ENCODE measurements around the gene SH3GLB2. TPM values are rescaled to one million over a fixed set of nuclear protein-coding genes. Genes with fewer than 3 reads are reported as not detected.

The SH3GLB2 gene
- polyA plus RNA-seq, 2 of the 4 experiments (the other 2 are of a cell fraction): 28.3 to 42.6 TPM

DNA sequence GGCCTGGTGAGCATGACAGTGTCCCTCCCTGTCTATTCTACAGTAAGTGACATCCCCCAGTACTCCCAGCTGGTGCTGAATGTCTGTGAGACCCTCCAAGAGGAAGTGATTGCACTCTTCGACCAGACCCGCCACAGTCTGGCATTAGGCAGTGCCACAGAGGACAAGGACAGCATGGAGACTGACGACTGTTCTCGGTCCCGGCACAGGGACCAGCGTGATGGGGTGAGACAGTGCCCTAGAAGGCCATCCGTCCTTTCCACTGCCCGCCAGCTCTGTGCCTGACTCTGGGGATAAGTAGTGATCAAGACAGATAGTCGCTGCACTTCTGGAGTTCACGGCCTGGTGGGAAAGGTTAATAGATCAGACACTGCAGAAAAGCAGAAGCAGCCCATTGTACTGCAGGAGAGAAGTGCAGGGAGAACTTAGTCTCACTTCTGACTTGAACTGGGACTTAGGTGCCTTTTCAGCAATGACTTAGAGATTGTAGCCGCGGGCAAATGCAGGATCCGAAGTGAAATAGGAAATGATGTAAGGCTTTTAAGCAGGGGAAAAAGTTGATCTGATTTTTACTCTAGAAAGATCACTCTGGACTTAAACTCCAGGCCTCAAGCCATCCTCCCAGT, 28.4 kb downstream of the SH3GLB2 start (continued):
- TF ChIP-seq RNF2 (IDR thresholded peaks at IDR 0.05; ENCODE audit: borderline replicate concordance, low read depth): no peak
- TF ChIP-seq FOSL2 (IDR thresholded peaks at IDR 0.05): no peak
- TF ChIP-seq FOSL2 (CRISPR knock-in tag; IDR thresholded peaks at IDR 0.05): no peak
- no peak for TF ChIP-seq PHF8 (IDR thresholded peaks at IDR 0.05; ENCODE audit: borderline replicate concordance, low read depth)

- no peaks in the 10 kb centered on the region for H3K9me3 ChIP-seq
- H3K4me2 ChIP-seq: no peak overlapping the region
- H3K4me1 ChIP-seq: no peaks in the 10 kb centered on the region
- no peak for ATAC-seq
- POLR2A ChIA-PET: interaction anchor here (0.6 kb wide), 1 partner anchor 33 kb away, joined by 5 read pairs; no protein-coding TSS in a partner anchor
- no peak overlapping the region for H3K27ac ChIP-seq
- no peak for FAIRE-seq
- DNase-seq (ENCODE audit: low read depth in 1 of 2, low spot score in 1 of 2): no peak
- 90% methylated on average over 5 of the region's 6 CpGs for WGBS (ENCODE audit: missing lambda C conversion rate)
- no peak overlapping the region for H3K4me3 ChIP-seq
- CTCF ChIA-PET: interaction anchor here (1.0 to 7.3 kb wide), 3 partner anchors 9 to 182 kb away, joined by 4 to 64 read pairs (median 4); no protein-coding TSS in a partner anchor
- no peak for TF ChIP-seq HOXB5 (CRISPR knock-in tag; IDR thresholded peaks at IDR 0.05)
- TF ChIP-seq CBX8 (IDR thresholded peaks at IDR 0.05): no peak
- TF ChIP-seq SREBF2 (IDR thresholded peaks at IDR 0.05): no peak
- no peak for TF ChIP-seq KDM5A (IDR thresholded peaks at IDR 0.05)
- TF ChIP-seq, protein P1, sequence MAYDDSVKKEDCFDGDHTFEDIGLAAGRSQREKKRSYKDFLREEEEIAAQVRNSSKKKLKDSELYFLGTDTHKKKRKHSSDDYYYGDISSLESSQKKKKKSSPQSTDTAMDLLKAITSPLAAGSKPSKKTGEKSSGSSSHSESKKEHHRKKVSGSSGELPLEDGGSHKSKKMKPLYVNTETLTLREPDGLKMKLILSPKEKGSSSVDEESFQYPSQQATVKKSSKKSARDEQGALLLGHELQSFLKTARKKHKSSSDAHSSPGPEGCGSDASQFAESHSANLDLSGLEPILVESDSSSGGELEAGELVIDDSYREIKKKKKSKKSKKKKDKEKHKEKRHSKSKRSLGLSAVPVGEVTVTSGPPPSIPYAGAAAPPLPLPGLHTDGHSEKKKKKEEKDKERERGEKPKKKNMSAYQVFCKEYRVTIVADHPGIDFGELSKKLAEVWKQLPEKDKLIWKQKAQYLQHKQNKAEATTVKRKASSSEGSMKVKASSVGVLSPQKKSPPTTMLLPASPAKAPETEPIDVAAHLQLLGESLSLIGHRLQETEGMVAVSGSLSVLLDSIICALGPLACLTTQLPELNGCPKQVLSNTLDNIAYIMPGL (CRISPR knock-in tag; IDR thresholded peaks at IDR 0.05; ENCODE audit: borderline replicate concordance): no peak
- TF ChIP-seq TP53 (CRISPR knock-in tag; IDR thresholded peaks at IDR 0.05): no peak
- TF ChIP-seq FOSB (CRISPR knock-in tag; IDR thresholded peaks at IDR 0.05): no peak
- TF ChIP-seq USF2 (IDR thresholded peaks at IDR 0.05): no peak
- no peak for TF ChIP-seq FOXS1 (CRISPR knock-in tag; IDR thresholded peaks at IDR 0.05)
- TF ChIP-seq, protein P2, sequence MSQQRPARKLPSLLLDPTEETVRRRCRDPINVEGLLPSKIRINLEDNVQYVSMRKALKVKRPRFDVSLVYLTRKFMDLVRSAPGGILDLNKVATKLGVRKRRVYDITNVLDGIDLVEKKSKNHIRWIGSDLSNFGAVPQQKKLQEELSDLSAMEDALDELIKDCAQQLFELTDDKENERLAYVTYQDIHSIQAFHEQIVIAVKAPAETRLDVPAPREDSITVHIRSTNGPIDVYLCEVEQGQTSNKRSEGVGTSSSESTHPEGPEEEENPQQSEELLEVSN (IDR thresholded peaks at IDR 0.05; ENCODE audit: borderline replicate concordance, low read depth): no peak
- no peak for TF ChIP-seq MAFK (IDR thresholded peaks at IDR 0.05; ENCODE audit: partially characterized antibody)
- no peak for TF ChIP-seq PHF8 (IDR thresholded peaks at IDR 0.05; ENCODE audit: borderline replicate concordance, low read depth)
- no peak for TF ChIP-seq NFE2L2 (conservative IDR thresholded peaks at IDR 0.05; ENCODE audit: low read length)
- no peak for TF ChIP-seq HES2 (IDR thresholded peaks at IDR 0.05)
- TF ChIP-seq HEYL (CRISPR knock-in tag; IDR thresholded peaks at IDR 0.05): no peak
- TF ChIP-seq PBX3 (IDR thresholded peaks at IDR 0.05): no peak
- TF ChIP-seq MYC (IDR thresholded peaks at IDR 0.05; ENCODE audit: borderline replicate concordance, low read length): no peak
- TF ChIP-seq EHMT2 (IDR thresholded peaks at IDR 0.05; ENCODE audit: low read depth): no peak
- TF ChIP-seq, protein P3, sequence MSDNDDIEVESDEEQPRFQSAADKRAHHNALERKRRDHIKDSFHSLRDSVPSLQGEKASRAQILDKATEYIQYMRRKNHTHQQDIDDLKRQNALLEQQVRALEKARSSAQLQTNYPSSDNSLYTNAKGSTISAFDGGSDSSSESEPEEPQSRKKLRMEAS (IDR thresholded peaks at IDR 0.05): no peak
- no peak for TF ChIP-seq GATA3 (IDR thresholded peaks at IDR 0.05; ENCODE audit: borderline replicate concordance)
Observed at GRCh38 chr9:128998462-128998861, 29.7 kb downstream of the SH3GLB2 start.
